ENCODE results near the gene CD79A. TPM values are rescaled to one million over a fixed set of nuclear protein-coding genes. Genes with fewer than 3 reads are reported as not detected.

The CD79A gene
- total RNA-seq, 2 experiments from 2014 or later = 3.7 to 3.8 TPM

GRCh38 chr19:41853344-41853743 lies 23.7 kb upstream of the CD79A start:
- intact Hi-C loops (cut with DNase I, micrococcal nuclease) = no loop called here
- Histone ChIP-seq H3K9me3 (ENCODE audit: control insufficient read depth in 1 of 2, insufficient read depth in 1 of 2, low read length in 2 of 2) (no peaks in the 10 kb centered on the region), H3K36me3 (ENCODE audit: insufficient read depth, low read length) (no peaks in the 10 kb centered on the region), H3K4me1 (ENCODE audit: insufficient read depth, low read length) (no peaks in the 10 kb centered on the region), H3K27ac (ENCODE audit: low read depth in 1 of 2, low read length in 2 of 2) (no peak overlapping the region), H3K27me3 (ENCODE audit: control insufficient read depth in 1 of 2, insufficient read depth in 2 of 2, low read length in 2 of 2) (no peaks in the 10 kb centered on the region), H3K4me3 (ENCODE audit: low read length) (no peak overlapping the region)
- H3K4me1 Mint-ChIP-seq (ENCODE audit: low read depth) = no peaks in the 10 kb centered on the region
- H3K9me3 Mint-ChIP-seq = no peaks in the 10 kb centered on the region
- no peaks in the 10 kb centered on the region for H3K36me3 Mint-ChIP-seq (ENCODE audit: low read depth)
- peaks cover 13% of the 10 kb centered on the region for H3K27me3 Mint-ChIP-seq
- no peak overlapping the region for H3K27ac Mint-ChIP-seq
- TF ChIP-seq CTCF (IDR thresholded peaks at IDR 0.05) = no peak
- H3K4me3 Mint-ChIP-seq = no peak overlapping the region
- POLR2A ChIA-PET = no interaction called here
- no peak for ATAC-seq (ENCODE audit: poor library complexity)
- DNase-seq = no peak
- CTCF ChIA-PET = interaction anchor here (1.6 kb wide), 1 partner anchor 17 kb away, joined by 4 read pairs; no protein-coding TSS in a partner anchor

GRCh38 chr19:41853768-41854167 lies 23.3 kb upstream of the CD79A start:
- intact Hi-C loops (cut with DNase I, micrococcal nuclease) = no loop called here

GRCh38 chr19:41859213-41859617 lies 17.9 kb upstream of the CD79A start:
- Mint-ChIP-seq H3K27ac (peak overlapping the region; percentile 86), H3K36me3 (ENCODE audit: low read depth) (peaks cover 44% of the 10 kb centered on the region), H3K27me3 (peaks cover 4% of the 10 kb centered on the region), H3K9me3 (no peaks in the 10 kb centered on the region), H3K4me1 (ENCODE audit: low read depth) (peaks cover 42% of the 10 kb centered on the region), H3K4me3 (peak overlapping the region; percentile 85)
- ATAC-seq (ENCODE audit: poor library complexity) (no peak), DNase-seq (no peak)
- Histone ChIP-seq H3K4me1 (ENCODE audit: insufficient read depth, low read length) (peaks cover 42% of the 10 kb centered on the region), H3K27me3 (ENCODE audit: control insufficient read depth in 1 of 2, insufficient read depth in 2 of 2, low read length in 2 of 2) (no peaks in the 10 kb centered on the region), H3K36me3 (ENCODE audit: insufficient read depth, low read length) (peaks cover 30% of the 10 kb centered on the region), H3K4me3 (ENCODE audit: low read length) (peak overlapping the region; percentile 74), H3K27ac (ENCODE audit: low read depth in 1 of 2, low read length in 2 of 2) (peak overlapping the region; percentile 89 to 98), H3K9me3 (ENCODE audit: control insufficient read depth in 1 of 2, insufficient read depth in 1 of 2, low read length in 2 of 2) (no peaks in the 10 kb centered on the region)
- intact Hi-C loops (cut with DNase I, micrococcal nuclease) = loop anchor here (1.0 to 5.0 kb wide), 7 partner anchors 16 to 468 kb away; partner anchors contain the start of gene MEGF8 (in 1 of the 2)
- TF ChIP-seq CTCF (IDR thresholded peaks at IDR 0.05) = no peak
- ChIA-PET POLR2A (interaction anchor here (0.6 to 3.2 kb wide), 24 partner anchors 13 to 597 kb away, joined by 3 to 184 read pairs (median 6); partner anchors contain the start of genes ARHGEF1, DMAC2, ERFL and HNRNPUL1), CTCF (interaction anchor here (0.7 to 3.2 kb wide), 19 partner anchors 9 to 175 kb away, joined by 3 to 59 read pairs (median 5); partner anchors contain the start of genes ARHGEF1 and RABAC1)

More at GRCh38 chr19:41853768-41854167, 23.3 kb upstream of the CD79A start:
- Histone ChIP-seq H3K36me3 (ENCODE audit: insufficient read depth, low read length) (no peaks in the 10 kb centered on the region), H3K4me3 (ENCODE audit: low read length) (no peak overlapping the region), H3K27ac (ENCODE audit: low read depth in 1 of 2, low read length in 2 of 2) (no peak overlapping the region), H3K27me3 (ENCODE audit: control insufficient read depth in 1 of 2, insufficient read depth in 2 of 2, low read length in 2 of 2) (no peaks in the 10 kb centered on the region), H3K4me1 (ENCODE audit: insufficient read depth, low read length) (no peaks in the 10 kb centered on the region), H3K9me3 (ENCODE audit: control insufficient read depth in 1 of 2, insufficient read depth in 1 of 2, low read length in 2 of 2) (no peaks in the 10 kb centered on the region)
- no peaks in the 10 kb centered on the region for H3K4me1 Mint-ChIP-seq (ENCODE audit: low read depth)
- no peaks in the 10 kb centered on the region for H3K9me3 Mint-ChIP-seq
- POLR2A ChIA-PET = no interaction called here
- no peaks in the 10 kb centered on the region for H3K36me3 Mint-ChIP-seq (ENCODE audit: low read depth)
- DNase-seq = no peak
- CTCF ChIA-PET = interaction anchor here (1.6 kb wide), 1 partner anchor 18 kb away, joined by 4 read pairs; no protein-coding TSS in a partner anchor
- H3K27ac Mint-ChIP-seq = no peak overlapping the region
- H3K4me3 Mint-ChIP-seq = no peak overlapping the region
- no peak for ATAC-seq (ENCODE audit: poor library complexity)
- H3K27me3 Mint-ChIP-seq = peaks cover 13% of the 10 kb centered on the region
- no peak for TF ChIP-seq CTCF (IDR thresholded peaks at IDR 0.05)

All from CD4-positive, alpha-beta T cell (primary cell).